Measurements from ENCODE around the gene SFXN5.

Gene SFXN5

GRCh38 chr2:72991980-72992733 lies 79.4 kb downstream of the SFXN5 start:
- DNase-seq, result no peak

DNA sequence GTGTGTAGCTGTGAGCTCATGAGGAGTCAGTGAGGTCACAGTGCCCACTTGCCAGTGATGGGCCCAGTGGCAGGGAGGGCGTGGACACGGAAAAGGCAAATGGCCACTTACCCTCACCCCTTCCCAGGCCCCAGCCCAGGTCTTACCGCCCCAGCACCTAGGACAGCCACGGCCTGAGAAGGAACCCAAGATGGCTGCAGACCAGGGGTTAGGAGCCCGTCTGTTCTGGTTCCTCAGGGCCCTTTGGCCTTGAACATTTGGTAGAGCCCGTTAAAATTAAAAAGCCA lies 80.1 kb downstream of the SFXN5 start:
- no peak for DNase-seq

DNA sequence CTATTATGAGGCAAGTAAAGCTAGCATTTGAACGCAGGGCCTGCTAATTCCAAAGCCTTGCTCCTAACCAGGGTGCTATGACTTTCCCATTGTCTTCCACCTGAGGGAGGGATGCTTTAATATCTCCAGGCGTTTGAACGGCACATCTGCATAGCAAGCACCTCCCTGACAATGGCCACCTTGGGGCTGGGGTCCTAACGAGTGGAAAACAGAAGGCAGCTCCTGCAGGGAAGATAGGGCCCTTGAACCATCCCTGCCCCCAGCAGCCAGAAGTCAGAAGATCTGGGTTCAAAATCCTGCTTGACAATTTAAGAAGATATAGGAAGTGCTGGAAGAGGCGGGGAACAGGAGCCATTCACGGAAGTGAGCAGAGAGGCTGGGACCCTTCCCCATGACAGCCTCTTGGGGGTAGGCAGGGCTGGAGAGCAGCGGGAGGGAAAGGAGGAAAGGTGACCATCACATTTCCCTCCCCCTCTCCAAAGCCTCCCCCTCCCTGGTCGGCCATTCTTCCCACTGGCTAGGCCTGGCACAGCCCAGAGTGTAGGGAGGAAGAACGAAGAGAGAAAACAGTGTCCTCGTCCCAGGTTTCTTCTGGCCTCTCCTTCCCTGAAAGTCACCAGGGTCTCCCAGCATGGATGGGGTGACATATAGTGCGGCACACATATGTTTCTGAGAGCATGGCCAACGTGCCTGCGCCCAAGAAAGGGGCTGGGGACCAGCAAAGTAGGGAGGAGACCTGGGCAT lies 80.6 kb downstream of the SFXN5 start:
- no peak for DNase-seq

DNA sequence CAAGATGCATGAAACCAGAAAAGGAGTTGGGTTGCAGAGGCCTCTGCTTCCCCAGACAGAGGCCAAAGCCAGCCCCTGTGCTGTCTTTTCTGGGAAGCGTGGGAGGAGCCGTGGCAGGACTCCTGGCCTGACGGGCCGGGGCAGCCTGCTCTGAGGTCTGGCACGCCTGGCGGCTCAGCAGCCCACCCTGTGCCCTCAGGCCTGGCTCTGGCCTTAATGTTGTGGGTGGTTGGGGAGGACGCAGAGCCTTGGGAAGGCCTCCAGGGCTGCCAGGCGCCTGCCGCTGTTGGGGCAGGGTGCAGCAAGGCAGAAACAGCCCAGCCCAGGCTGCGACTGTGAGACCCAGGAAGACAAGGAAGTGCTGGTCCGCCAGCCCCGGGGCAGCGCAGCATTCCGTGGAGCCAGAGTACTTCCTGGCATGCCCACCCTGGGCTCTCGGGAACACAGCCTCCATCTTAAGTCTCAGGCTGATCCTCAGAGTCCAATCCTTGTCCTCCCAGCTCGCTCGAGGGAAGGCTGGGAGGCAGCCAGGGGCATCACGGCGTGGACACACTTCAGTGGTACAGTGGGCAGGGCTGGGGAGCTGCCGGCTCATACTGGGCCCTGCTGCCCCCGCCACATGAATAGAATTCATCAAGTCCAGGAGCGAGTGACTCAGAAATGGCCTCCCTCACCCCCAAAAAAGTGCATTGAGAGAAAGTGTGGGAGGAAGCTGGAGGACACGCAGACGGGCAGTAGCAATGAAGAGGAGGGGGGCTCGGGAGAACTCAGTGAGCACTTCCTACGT lies 81.5 kb downstream of the SFXN5 start:
- DNase-seq, result no peak

GRCh38 chr2:72988726-72989273 lies 82.7 kb downstream of the SFXN5 start:
- no peak for DNase-seq

GRCh38 chr2:72988041-72988440 lies 83.5 kb downstream of the SFXN5 start:
- no peak for DNase-seq

GRCh38 chr2:72985891-72986683 lies 85.4 kb downstream of the SFXN5 start:
- DNase-seq, result no peak

- DNase-seq, result no peak
These were observed 86.4 kb downstream of the SFXN5 start for GRCh38 chr2:72985136-72985535.

DNA sequence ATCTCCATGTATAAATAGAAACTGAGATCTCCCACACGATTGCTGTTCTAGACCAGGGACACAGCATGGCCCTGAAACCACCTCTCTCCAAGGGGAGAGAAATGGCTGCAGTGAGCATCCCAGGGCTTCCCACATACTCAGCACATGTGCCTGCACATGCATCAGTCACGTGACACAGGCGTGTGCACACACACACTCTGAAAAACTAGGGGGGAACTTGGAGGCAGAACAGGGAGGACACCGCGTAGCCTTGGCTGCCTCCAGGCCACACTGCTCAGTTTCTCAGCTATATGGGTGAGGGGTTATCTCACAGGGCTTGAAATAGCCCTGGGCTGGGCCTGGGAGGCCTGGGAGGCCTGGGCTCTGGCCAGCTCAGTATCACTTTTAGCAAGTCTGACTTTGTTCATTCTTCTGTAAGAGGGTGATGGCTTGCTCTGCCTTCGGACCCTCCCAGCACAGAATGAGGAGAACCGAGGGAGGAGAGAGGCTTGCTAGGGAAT lies 87.3 kb downstream of the SFXN5 start:
- DNase-seq, result no peak

DNA sequence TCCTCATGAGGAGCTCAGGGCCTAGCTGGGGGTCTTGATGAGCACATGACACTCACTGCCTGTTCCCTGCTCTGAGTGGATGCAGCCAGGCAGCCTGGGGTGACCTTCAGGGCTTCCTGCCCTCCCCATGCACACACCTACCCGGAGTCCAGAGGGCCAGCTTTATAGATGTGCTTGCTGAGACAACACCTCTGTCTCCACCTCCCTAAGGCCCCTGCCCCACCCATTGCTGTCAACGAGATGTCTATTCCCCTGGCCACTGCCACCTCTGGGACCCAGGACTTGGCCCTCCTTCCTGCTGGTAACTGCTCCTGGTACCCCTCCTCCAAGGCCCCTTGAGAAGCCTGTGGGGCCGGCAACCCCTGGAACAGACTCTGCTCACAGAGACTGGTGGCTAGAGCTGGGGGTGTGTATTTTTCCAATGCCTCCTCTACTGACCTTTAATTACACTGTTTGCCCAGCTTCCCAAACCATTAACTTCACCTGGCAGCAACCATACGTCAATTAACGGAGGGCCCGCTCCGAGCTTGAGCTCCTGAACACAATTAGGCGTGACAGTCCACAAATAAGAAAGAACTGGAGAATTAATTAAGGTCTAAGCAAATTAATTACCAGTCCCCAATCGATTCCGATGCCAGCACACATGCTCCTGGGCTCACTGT lies 87.9 kb downstream of the SFXN5 start:
- DNase-seq, result peak; percentile 63

GRCh38 chr2:72982781-72983499 lies 88.6 kb downstream of the SFXN5 start:
- DNase-seq, result no peak

GRCh38 chr2:72982219-72982618 lies 89.3 kb downstream of the SFXN5 start:
- DNase-seq, result no peak

- DNase-seq, result no peak
These were observed 90.0 kb downstream of the SFXN5 start for GRCh38 chr2:72981536-72981935.

DNA sequence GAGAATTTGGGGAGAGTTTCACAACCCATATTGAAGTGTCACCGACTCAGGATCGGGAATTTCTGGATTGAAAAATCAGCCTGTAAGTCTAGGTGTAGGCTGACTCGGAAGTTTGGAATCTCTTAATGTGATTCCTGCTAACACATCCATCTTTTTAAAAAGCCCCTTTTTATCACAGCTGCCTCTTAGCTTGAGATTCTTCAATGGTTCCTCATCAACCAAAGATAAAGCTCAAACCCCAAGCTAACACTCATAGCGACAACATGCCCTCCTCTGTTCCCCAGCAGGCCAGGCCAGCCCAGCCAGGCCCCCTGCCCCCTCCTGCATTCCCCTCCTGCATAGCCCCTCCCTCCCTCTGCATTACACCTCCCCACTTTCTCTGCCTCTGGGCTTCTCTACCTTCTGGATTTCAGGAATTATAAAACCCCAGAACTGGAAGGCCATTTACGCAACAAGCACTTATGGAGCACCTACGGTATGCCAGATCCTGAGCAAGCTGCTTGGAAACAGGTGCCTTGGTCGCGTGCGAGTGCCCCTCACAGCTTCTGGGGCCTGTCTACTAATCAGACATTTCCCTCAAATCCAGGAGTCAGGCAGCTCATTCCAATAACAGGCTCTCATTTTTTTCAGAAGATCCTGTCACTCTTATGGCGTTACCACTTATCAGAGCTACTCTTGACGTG lies 90.8 kb downstream of the SFXN5 start:
- no peak for DNase-seq

- DNase-seq, result no peak
These were observed 91.6 kb downstream of the SFXN5 start for GRCh38 chr2:72979896-72980295.

DNA sequence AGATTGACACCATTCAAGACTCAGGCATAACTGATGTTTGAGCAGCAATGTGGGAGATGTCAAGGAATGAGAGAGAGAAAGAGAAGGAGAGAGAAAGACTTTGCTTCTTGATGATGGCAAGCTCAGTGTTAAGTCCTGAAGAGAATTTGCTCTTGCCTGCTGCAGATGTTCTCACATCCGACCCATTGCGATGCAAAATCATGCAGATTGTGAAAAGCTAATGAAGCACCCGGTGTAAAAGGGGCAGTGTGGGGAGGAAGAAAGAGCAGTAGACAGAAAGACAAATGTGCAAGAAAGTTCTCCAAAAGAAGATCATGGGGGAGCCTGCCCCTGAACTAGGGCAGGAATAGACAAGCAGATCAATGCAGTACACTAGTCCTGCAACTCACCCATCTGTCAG lies 96.5 kb downstream of the SFXN5 start:
- no peak for DNase-seq

- no peak for DNase-seq
These were observed 97.1 kb downstream of the SFXN5 start for GRCh38 chr2:72974436-72974754.

DNA sequence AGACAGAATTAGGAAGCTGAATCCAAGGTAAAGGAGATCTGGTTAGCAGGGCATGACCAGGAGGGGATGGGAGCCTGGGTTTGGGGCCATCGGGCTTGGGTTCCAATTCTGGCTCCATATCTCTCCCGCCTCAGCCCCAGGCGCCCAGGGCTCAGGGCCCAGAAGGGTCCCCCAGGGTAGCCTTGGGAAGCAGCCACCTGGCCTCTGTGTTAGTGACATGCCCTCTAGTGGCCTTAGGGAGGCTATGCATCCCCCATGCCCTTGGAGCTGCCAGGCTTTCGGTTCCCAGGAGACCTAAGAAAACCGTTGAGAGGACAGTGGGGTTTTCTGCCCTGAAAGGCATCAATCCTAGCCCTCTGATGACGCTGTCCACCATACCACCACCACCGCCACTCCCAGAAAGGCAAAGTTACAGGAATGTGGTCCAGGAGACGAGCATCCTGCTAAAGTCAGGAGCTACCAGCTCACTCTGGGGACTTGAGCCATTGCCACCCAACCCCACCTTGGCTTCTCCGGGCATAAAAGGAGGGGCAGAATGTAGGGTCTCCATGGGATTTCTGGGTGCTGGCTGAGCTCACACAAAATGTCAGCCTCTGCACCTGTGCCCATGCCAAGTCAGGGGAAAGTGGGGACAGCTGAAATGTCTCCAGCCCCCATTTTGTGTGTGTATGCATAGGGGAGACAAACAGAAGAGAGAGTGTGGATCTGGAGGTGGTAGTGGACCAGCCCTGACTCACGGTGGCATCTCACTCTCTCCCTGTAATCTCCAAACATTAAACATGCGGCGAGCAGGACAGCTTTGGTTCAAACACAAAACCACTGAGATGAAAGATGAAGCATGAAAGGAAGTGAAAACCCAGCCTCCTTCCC lies 97.7 kb downstream of the SFXN5 start:
- DNase-seq, result peak; percentile 48

GRCh38 chr2:72973137-72973535 lies 98.4 kb downstream of the SFXN5 start:
- no peak for DNase-seq

Measured in NCI-H1105 treated with DMSO at 0.1 percent for 48 hours (cell line).